HG02642 (cell line): ENCODE results near the gene TEFM.
A peak's percentile ranks its signal among the peaks of the same experiment; 100 is the strongest.
"Not testable (repeated sequence)": the region's sequence is repeated elsewhere in the genome, so short reads cannot be mapped to it uniquely, and the experiment has no call there.

ENCODE experiments used
- ATAC-seq: cut with Tn5 transposase; IDR thresholded peaks from one replicate; pipeline ENCODE4 v1.9.1; 2021; ENCODE audit warnings: mild to moderate bottlenecking; ENCODE audit not compliant: unreplicated experiment, poor library complexity

TEFM gene

GRCh38 chr17:30906101-30906911 is at the start of gene TEFM:
TEFM (minus strand) TSS chr17:30906238; CDS start chr17:30906198, 40 bp downstream.
- peak; percentile 90 for ATAC-seq

GRCh38 chr17:30954046-30954830 is 48.2 kb upstream of the TEFM start:
- no peak for ATAC-seq

DNA sequence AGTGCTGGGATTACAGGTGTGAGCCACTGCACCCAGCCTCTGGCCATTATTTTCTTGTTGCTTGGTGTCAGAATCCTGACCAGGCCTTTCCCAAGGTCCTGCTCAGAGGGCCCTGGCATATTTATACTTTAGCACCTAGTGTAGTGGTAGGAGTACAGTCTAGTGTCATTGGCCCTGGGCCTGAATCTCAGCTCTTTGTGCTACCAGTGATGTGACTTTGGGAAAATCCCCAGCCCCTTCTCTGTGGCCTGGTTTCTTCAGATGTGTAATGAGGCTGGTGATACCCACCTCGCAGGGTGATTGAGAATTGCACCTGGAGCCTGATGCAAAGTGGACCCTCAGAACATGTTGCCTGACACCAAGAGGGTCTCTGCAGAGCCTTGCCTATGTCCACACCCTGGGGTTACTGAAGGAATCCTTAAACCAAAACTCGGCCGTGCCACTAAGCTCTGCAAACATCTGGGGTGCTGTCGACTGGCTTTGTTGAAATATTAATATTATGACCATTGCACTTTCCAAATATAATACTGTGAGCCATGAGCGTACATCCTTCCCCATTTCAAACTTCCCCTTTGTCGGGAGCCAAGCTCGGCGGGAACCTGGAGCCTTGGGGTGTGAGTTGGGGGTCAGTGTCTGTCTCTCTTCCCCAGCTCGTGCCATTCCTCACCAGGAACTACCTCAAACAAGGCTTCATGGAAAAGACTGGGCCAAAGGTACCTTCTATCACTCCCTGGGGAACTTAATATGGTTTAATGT is 46.8 kb upstream of the TEFM start:
- no peak for ATAC-seq

DNA sequence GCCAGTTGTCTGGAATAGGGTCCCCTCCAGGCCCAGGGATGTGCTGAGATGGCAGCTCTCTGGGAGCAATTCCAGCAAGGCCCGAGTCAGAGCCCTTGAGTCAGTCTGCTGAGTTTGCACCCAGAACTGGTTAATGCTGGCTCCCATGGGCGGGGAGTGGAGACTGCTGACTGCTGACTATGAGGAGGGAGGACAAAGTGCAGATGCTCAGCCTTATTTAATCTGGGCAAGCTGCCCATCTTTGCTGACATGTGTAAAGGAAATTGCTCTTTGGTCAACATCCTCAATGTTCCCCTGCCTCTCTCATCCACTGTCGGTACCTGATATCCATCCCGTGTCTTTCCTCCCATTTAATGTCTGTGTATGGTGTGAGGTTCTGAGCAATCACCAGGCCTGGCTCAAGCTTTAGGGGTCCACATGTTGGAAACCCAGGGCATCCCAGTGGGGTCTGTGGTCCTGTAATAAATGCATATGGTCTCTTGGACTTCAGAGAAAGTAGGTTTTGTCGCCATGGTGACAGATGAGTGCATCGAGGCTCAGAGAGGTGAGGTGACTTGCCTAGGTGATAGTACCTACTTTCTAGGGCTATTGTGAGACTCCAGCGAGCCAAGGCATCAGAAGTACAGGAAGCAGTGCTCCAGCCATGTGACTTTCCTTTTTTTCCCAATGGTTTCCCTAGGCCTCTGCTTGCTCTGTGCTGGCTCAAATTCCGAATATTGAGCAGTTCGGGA is 44.8 kb upstream of the TEFM start:
- no peak for ATAC-seq

DNA sequence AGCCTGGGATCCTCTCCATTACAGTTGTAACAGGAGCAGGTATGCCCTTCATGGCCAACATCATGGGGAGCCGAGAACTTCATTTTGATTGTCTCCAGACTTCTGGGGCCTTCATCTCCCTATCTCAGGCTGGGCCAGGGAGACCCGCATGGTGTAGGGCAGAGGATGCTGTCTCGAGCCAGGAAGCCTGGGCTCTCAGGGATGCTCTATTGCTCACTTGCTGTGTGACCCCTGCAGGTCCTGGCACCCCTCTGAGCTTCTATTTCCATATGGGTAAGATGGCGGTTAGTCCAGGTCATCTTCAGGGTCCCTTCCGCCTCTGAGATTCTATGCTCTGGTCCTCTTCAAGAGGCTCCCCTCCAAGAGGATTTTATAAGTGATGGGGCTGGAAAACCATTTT is 44.2 kb upstream of the TEFM start:
- no peak for ATAC-seq

DNA sequence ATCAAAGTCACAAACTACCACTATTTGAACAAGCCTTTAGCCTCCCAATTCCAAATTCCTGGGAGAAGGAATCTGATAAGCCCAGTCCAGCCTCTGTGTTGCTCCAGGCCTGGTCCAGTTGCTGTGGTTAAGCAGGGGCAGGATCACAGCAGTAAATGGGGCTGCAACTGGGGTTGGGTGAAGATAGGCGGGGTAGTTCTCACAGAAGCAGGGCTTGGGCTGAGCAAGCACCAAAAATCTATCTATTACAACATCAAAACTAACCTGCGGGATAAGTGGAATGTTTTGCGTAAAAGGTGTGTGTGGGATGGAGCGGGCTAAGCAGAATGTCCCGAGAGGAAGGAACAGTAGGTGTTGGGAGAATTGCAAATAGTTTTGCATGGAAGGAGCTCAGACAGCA is 41.8 kb upstream of the TEFM start:
- ATAC-seq, result no peak

- ATAC-seq, result no peak
Observed at GRCh38 chr17:30942308-30943079, 36.5 kb upstream of the TEFM start.

DNA sequence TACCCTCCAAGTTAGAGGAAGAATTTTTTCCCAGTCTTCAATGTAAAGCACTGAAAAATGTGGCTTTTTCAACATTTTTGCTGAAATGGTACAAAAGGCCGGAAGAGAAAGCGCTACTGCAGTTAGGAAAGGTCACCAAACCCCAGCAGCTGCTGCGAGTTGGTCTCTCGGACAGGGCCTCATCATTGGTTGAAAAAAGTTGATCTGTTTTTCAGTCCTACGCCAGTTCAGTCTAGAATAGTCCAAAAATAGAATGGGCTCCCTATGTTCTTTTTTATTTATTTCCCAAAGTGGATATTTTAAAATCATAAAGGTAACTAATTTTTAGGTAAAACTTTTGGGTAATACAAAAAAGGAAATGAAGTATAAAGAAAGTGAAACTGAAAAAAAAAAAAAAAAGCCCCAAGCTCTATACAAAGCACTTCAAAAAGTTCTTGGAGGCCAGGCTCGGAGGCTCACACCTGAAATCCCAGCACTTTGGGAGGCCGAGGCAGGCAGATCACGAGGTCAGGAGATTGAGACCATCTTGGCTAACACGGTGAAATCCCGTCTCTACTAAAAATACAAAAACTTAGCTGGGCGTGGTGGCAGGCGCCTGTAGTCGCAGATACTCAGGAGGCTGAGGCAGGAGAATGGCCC is 33.1 kb upstream of the TEFM start:
- ATAC-seq, result no peak

- no peak for ATAC-seq
Observed at GRCh38 chr17:30933966-30934365, 27.9 kb upstream of the TEFM start.

- not testable (repeated sequence) for ATAC-seq
Observed at GRCh38 chr17:30931582-30931981, 25.5 kb upstream of the TEFM start.

DNA sequence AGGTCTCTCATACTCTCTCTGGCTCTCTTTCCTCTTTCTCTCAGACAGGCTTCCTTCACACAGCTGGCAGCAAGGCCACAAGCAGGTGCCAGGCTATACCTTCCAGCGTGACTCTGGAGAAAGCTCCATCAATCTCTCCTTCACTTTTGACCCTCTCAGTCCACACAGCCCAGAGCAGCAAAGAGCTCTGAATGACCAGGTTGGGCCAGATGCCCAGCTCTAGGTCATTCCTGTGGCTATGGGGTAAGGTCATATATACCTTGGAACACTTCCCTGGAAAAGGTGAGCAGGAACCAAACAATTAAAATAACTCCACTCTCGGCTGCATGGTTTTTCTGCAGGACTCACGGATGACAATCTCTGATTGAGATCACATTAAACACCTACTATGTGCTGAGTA is 24.5 kb upstream of the TEFM start:
- ATAC-seq, result no peak

GRCh38 chr17:30929861-30930260 is 23.8 kb upstream of the TEFM start:
- ATAC-seq, result not testable (repeated sequence)

DNA sequence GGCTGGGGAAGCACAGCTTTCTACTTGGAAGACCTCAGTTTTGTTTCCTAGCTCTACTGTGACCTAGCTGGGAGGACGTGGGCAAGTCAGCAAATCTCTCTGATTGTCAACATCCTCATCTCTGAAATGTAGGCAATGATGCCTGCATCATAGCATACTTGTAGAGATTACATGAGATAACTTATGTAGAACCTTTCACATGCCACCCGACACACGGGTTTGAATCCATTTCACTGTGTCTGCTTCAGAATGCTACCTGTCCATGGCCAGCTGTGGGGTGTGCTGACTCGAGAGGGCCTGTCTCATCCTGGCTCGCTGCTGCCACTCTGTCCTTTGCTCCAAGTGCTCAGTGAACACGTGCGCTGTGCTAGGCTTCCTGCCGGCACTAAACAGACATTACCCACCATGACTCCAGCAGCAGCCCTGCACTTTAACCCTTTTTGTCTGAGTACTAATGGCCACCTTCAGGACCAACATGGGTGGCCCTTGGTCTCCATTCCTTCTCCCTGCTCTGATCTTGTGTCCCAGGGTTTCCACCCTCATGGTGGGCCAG is 23.1 kb upstream of the TEFM start:
- ATAC-seq, result no peak

GRCh38 chr17:30928584-30928983 is 22.5 kb upstream of the TEFM start:
- no peak for ATAC-seq

DNA sequence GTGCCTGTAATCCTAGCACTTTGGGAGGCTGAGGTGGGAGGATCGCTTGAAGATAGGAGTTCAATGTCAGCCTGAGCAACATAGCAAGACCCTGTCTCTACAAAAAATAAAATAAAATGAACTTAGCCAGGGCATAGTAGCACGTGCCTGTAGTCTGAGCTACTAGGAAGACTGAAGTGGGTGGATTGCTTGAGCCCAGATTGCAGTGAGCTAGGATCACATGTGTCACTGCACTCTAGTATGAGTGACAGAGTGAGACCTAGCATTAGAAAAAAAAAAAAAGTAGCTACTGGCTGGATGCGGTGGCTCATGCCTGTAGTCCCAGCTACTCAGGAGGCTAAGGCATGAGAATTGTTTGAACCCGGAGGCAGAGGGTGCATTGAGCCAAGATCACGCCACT is 21.7 kb upstream of the TEFM start:
- ATAC-seq, result no peak

DNA sequence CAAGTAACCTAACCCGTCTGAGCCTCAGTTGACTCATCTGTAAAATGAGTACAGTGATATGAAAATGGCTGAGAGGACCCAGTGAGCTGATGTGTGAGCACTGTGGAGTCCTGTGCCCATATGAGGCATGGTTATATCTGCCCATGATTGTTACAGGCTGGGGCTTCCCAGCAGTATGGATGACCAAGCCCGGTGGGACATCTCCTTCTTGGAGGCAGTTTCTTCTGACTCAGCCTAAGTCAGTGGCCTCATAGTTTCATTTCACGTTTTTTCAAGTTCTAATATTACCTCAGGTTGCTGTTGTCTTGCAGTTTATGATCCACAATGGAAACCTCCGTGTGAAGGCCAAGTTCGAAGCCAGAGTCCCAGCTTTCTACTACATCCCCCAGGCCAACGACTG is 20.5 kb upstream of the TEFM start:
- no peak for ATAC-seq

DNA sequence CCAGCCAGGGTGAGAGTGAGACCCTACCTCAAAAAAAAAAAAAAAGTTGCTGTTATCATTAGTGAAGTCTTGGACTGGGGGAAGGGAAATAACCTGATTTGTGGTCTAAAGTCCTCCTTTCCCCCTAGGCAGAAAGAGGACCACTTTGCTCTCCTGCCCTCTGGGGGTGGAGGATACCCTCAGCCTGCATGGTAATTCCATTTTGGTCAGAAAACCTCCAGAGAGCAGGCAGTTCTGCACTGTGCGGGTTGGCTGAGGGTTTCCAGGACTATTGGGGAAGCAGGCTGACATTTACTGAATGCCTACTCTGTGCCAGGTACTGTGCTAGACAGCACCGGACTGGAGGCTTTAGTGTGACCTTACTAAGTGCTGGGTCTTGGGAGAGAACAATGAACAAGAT is 18.3 kb upstream of the TEFM start:
- ATAC-seq, result no peak

- no peak for ATAC-seq
Observed at GRCh38 chr17:30922235-30923030, 16.4 kb upstream of the TEFM start.
